Jurkat, Clone E6-1 (cell line): ENCODE data around the gene RAET1L.
"Not testable (repeated sequence)": the region's sequence is repeated elsewhere in the genome, so short reads cannot be mapped to it uniquely, and the experiment has no call there.

Experiments used
- DNase-seq: peaks from one replicate; pipeline ENCODE4 v3.0.0-alpha.2; 2011; ENCODE audit warnings: low read depth, low spot score
- H3K4me3 ChIP-seq: 2 replicates; pipeline ENCODE4 v1.5.1; 2011; ENCODE audit warnings: mild to moderate bottlenecking, low read length, control low read depth, moderate library complexity

The RAET1L gene

GRCh38 chr6:150024021-150024420, 1.3 kb downstream of the RAET1L start:
- not testable (repeated sequence) for DNase-seq

GRCh38 chr6:150021870-150022269, 3.5 kb downstream of the RAET1L start:
- not testable (repeated sequence) for H3K4me3 ChIP-seq, DNase-seq

More at GRCh38 chr6:150024021-150024420, 1.3 kb downstream of the RAET1L start:
- not testable (repeated sequence) for H3K4me3 ChIP-seq

GRCh38 chr6:150018846-150019580, 6.3 kb downstream of the RAET1L start:
- no peak overlapping the region for H3K4me3 ChIP-seq
- no peak for DNase-seq

GRCh38 chr6:150017186-150017521, 8.2 kb downstream of the RAET1L start:
- H3K4me3 ChIP-seq = not testable (repeated sequence)

GRCh38 chr6:150016324-150017185, 8.8 kb downstream of the RAET1L start:
- no peak overlapping the region for H3K4me3 ChIP-seq
- peak; percentile 69 for DNase-seq

More at GRCh38 chr6:150017186-150017521, 8.2 kb downstream of the RAET1L start:
- not testable (repeated sequence) for DNase-seq

- H3K4me3 ChIP-seq, DNase-seq: not testable (repeated sequence)
Observed at GRCh38 chr6:150015281-150016001, 9.9 kb downstream of the RAET1L start.

DNA sequence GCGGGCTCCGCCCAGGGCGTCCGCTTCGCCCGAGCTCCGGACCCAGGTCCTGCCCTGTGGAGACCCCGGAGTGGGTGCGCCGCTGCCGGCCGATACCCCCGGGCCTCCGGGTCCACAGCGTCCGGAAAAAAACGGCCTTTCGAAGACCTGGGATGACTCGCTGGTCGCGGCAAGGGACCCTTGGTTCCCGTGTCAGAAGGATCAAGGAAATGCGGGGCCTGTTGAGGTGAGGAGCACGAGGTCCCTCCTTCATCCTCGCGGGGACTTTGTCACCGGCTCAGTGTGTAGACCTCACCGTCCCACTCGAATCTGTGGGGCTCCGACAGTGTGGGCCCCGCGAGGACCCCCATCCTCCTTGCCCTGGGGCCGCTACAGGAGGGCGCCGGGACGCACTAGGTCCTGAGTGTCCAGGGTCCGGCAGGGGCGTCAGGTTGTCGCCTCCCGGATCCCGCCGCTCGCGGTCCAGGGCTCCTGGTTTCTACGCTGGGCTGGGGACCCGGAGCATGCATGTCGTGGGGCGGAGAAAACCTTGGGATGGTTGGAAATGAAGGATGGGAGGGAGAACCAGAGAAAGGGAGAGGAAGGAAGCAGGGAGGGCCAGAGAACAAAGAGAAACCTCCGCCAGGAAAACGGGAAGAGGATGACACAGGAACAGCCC, 10.6 kb downstream of the RAET1L start:
- DNase-seq, H3K4me3 ChIP-seq: not testable (repeated sequence)

DNA sequence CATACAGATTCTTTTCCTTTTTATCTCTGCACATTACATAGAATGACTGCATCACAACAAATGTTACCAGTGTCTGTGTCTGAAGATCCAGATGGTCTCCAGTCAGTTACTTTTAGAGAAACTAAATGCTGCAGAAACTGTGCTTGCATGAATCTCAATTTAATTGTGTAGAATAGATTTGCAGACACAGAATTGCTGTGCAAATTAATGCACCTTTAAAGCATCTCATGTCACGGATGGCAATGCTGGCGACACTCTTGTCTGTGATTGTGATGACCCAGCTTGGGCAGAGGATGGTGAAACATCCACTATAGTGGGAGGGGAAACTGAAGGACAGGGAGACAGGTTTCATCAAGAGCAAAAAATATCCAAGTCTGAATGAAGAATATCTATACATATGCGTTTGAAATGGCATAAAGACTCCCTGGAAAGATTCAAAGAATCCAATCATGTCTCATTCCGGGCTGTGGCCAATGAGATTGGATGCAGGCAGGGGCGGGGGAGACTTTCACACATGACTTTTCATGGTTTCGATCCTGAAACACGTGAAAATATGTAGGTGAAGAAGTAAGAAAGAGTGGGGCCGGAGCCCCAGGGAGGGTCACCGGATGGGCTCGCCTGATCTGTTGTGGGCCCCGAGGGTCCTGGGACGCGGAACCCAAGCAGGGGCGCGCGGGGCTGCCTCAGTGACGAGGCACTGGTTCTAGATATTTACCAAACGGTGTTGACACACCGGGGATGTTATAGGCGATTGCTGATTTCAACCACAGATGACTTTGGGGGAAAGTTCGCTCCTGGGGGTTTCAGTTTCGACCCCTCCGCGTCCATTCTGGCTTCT, 11.3 kb downstream of the RAET1L start:
- not testable (repeated sequence) for H3K4me3 ChIP-seq

DNA sequence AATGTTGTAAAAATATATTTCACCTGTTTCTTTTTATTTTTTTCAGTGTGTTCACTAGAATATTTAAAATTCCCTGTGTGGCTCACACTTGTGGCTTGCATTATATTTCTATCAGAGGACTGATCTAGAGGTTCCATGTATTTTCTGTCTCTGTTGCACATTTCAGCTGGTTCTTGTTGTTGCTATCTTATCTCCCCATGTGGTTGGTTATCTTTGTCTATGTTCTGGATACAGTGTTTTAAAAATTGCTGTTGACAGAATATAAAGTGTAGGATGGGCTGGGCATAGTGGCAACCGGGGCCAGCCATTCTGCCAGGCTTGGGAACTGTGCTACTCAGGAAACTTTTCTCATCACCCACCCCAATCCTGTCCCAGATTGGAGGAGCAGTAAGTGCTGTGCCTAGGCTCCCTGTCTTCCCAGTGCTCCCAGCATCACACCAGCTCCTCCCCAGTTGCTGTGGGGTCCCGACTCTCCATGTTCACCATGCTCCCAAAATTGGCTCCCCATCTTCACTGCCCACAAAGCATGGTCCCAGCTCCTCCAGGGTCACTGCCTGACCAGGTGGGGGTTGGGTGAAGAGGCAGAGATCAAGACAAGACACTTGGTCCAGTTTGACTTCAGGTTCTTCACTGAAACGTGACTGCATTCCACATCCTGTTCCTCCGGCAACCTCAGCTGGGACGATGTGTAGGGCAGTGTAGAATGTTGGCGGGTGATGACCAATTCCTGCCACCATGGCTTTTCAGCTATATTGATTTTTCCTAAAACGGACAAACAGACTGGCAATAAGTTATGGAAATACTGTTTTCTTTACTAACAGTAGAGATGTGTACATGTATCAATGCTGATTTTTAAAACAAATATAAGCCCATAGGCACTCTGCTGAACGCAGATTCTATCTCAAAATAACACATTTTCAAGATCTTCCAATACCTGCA, 12.2 kb downstream of the RAET1L start:
- not testable (repeated sequence) for DNase-seq, H3K4me3 ChIP-seq

More for the DNA sequence above, 11.3 kb downstream of the RAET1L start:
- not testable (repeated sequence) for DNase-seq

DNA sequence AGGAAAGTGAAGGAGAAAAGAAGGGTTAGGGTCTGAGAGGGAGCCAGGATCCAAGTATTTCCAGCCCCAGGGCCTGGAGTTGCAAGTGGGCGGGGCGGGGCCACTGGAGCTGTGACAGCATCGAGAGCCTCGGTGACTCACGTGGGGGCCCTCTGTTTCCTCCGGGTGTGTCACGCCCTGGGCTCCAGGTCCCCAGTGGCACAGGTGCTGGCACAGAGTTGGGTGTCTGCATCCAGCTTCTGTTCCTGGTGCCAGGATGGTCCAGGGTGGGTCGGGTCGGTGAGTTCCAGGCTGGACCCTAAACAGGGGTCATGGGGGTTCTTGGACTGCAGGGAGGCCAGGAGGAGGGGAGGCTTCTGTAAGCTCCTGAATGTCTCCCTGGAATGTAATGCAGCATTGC, 16.7 kb downstream of the RAET1L start:
- no peak for DNase-seq
- no peak overlapping the region for H3K4me3 ChIP-seq

GRCh38 chr6:150006961-150007464, 18.3 kb downstream of the RAET1L start:
- H3K4me3 ChIP-seq = no peak overlapping the region
- peak; percentile 75 for DNase-seq

DNA sequence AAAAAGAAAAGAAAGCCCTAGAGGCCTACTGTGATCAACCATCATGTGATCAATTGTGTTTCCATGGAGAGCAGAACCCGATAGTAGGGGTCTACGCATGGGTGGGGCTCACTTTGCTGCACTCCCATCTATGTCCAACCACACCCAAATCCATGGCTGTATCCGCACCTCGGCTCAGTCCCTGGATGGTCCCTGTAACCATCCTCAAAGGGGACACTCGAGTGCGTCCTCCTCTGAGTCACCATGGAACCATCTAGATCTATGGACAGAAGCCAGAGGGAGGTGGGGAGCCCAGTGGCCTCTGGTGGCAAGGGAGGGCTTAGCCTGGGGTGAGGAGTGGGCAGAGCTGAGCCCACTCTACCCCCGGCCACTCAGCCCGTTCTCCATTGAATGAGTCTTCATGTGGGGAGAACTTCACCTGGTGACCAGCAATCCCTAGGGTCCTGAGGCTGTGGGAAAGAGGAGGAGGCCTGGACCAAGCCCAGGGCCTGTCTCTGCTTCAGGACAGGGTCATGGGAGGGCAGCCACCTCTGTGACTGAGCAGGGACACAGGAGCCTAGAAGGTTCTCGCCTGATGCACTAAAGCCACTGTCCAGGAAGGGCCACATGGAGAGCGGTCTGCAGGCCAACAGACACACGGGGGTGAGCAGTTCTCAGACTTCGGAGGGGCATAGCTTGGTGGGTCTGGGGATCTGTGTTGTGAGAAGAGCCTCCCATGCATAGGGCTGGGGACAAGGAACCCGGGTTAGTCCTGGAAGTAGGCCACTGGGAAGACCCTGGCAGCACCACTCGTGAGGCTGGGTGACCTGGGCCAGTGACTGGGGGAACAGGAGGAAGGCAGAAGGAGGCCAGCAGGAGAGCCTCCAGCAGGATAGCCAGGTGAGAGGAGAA, 19.3 kb downstream of the RAET1L start:
- DNase-seq = no peak
- peak overlapping the region; percentile 80 for H3K4me3 ChIP-seq

DNA sequence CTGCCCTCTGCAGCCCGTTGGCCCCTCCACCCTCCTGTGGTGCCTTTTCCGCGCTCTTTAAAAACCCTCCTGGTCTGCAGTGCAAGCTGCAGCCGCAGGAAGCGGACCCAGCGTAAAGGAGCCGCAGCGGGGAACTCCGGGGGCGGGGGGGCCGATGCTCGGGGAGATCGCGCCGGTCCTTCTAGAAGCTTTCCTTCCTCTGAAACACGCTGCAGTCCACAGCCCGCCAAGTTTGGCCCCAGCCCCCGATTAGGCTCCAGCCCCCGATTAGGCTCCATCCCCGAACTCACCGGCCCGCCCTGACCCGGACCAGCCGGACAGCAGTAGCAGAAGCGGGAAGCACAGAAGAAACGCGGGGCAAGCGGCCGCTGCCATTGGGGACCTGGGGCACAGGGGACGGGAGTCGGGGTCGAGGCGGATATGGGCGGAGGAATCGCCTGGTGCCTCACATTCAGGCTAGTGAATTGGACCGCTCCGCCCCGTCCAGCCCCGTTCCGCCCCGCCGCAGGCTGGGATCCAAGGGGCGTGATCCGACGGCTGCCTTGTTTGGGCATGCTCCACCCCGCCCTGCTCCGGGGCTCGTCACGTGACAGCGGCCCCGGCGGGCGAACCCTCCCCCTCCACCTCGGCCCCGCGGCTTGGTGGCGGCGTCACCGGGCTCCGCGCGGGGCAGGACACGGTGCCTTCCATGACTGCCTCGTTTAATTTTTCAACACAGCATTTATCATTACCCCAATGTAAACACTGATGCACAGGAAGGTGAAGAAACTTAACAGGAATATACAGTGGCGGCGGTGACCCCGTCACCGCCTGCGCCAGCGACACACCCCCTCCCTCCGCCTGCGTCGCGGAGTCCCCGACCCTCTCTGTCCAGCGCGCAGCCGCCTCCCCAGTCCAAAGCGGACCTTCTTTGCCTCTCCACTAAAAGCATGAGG, 20.3 kb downstream of the RAET1L start:
- DNase-seq = peak; percentile 89
- peak overlapping the region; percentile 80 for H3K4me3 ChIP-seq

DNA sequence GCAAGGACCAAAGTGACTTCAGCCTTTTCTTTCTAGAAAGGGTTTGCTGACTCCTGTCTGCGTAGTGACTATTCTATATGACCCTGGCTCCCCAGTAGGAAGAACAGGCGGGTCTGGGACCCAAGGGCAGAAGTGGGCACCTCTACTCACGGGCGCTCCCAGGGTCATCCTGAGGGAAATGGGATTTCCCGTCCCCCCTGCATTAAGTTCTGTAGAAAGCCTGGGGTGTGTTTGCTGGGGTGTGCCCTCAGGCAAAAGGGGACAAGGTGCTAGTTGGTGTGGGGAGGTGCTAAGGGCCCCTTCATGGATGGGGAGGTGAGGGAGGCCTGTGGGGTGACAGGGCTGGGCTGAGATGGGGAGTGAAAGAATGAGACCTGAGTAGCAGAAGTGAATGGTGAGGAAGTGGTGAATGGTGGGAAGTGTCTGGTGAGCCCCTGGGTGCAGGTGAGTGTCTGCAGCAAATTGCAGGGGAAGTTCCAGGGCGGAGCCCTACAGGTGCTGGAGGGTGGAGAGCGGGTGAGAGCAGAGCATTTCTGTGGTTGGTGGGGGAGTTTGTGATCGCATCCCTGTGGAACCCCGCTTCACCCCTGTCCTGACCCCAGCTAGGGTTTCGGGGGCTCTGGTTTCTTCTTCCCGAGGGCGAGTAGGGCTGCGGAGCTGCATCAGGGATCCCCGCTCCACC, 21.1 kb downstream of the RAET1L start:
- peak overlapping the region; percentile 80 for H3K4me3 ChIP-seq
- DNase-seq = peak; percentile 57
